Measurements from ENCODE around the gene NRL. TPM values are rescaled to one million over a fixed set of nuclear protein-coding genes. Genes with fewer than 3 reads are reported as not detected.
A peak's percentile ranks its signal among the peaks of the same experiment; 100 is the strongest.
"Not testable (repeated sequence)": the region's sequence is repeated elsewhere in the genome, so short reads cannot be mapped to it uniquely, and the experiment has no call there.

The NRL gene
- total RNA-seq, 1 donor: 5.7 TPM

DNA sequence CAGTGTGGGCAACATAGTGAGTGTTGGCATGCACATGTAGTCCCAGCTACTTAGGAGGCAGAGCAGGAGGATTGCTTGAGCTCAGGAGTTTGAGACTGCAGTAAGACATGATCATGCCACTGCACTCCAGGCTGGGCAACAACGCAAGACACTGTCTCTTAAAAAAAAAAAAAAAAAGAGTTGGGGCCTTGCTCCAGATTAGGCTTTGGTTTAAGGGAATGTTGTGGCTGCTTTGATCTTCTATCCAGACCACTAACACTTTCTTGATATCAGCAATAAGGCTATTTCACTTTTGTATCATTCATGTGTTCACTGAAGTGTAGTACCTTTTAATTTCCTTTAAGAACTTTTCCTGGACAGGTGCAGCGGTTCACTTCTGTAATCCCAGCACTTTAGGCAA is 12.9 kb upstream of the NRL start:
- no peak for DNase-seq (ENCODE audit: low read depth in 2 of 3, low spot score in 2 of 3)

DNA sequence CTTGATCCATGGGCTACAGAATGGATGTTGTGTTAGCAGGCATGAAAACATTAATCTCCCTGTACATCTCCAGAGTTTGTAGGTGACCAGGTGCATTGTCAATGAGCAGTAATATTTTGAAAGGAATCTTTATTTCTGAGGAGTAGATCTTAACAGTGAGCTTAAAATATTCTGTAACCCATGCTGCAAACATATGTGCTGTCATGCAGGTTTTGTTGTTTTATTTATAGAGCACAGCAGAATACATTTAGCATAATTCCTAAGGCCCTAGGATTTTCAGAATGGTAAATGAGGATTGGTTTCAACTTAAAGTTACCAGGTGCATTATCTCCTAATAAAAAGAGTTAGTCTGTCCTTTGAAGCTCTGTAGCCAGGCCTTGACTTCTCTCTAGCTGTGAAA is 12.2 kb upstream of the NRL start:
- DNase-seq (ENCODE audit: low read depth in 2 of 3, low spot score in 2 of 3): no peak

DNA sequence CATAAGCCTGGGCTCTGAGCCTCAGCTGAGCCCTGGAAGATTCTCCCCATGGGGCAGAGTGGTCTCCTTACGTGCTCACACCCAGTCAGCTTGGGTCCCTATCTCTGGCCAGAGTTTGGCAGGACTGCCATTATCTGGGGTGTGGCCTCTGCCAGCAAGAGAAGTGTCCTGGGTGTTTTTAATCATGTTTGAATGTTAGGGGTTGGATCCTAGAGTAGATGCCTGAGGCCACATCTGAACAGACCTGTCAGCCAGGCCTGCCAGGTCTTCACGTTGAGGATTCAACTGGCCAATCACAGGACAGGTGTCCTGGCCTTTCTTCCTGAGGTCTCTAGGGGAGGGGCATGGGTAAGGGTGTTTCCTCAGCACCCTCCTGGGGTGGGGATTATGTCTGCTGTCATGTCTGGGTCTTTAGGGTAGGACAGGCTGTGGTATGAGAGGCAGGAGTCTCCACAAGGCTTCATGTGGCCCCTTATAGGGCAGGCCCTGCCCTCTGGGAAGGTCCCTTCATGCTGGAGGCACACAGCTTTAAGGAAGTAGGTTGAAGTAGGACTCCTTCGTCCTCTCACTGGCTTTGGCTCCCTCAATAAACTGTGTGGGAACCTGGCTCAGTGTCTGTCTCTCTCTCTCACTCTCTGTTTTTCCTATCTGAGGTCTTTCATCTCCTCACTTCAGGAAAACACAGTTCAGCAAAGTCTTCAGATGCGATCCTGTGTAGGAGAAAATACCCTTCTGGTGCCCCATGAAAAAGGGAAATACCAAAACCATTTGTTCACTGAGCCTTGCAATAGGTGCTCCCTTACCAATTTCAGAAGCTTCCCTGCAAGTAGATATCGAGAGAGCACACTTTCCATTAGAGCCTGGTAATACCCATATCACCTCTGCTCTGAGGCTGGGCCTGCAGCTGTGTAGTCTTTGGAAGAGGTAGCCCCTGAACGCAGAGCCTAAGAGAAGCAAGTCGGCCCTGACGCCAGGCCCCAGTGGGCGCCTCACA is 9.0 kb upstream of the NRL start:
- DNase-seq (ENCODE audit: low read depth in 2 of 3, low spot score in 2 of 3): no peak

DNA sequence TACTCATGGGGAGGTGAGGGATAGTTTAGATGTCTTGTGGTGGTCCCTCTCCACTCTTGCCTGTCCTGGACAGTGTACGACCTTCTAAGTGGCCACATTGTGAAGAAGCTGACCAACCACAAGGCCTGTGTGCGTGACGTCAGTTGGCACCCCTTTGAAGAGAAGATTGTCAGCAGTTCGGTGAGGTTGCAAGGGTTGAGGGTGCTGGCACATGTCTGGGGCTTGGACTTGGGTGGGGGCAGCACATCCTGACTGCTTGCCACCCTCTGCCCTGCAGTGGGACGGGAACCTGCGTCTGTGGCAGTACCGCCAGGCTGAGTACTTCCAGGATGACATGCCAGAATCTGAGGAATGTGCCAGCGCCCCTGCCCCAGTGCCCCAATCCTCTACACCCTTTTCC is 8.1 kb upstream of the NRL start:
- no peak for DNase-seq (ENCODE audit: low read depth in 2 of 3, low spot score in 2 of 3)

DNA sequence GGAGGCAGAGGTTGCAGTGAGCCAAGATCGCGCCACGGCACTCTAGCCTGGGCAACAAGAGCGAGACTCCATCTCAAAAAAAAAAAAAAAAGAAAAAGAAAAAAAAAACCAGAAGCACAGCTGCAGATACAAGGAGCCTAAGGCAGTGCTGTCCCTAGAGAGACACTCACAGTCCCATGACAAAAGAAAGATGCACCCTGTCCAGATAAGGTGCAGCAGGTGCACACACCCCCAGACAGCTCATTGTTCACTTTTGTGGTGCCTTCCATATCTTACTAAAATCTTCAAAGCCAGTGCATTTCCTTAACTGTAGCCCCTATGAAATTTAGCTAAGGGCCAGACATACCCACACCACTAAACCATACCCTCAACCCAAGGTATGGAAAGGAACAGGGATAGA is 7.7 kb upstream of the NRL start:
- no peak for DNase-seq (ENCODE audit: low read depth in 2 of 3, low spot score in 2 of 3)

DNA sequence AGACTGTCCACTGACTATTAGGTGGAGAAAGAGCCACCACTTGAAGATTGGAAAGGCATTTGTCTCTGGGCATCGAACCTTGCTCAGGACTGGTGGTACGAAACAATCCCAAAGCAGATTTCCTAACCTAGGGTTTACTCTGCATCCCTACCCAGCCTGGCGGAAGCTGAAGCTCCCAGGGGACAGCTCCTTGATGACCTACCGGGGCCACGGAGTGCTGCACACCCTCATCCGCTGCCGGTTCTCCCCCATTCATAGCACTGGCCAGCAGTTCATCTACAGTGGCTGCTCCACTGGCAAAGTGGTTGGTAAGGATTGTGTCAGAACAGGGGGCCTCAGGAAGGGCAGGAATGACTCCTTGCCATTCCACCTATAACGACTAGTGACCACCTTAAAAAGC is 6.5 kb upstream of the NRL start:
- no peak for DNase-seq (ENCODE audit: low read depth in 2 of 3, low spot score in 2 of 3)

DNA sequence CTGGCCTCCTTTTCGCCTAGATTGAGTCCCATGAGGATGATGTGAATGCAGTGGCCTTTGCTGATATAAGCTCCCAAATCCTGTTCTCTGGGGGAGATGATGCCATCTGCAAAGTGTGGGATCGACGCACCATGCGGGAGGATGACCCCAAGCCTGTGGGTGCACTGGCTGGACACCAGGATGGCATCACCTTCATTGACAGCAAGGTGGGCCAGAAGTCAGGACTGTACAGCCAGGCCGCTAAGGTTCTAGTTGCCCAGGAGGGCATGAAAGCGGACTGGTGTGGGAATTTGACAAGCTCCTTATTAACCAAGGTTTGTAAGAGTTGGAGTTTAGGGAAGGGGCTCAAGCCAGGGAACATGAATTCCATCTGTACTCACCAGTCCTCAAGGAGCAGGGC is 4.9 kb upstream of the NRL start:
- no peak for DNase-seq (ENCODE audit: low read depth in 2 of 3, low spot score in 2 of 3)

DNA sequence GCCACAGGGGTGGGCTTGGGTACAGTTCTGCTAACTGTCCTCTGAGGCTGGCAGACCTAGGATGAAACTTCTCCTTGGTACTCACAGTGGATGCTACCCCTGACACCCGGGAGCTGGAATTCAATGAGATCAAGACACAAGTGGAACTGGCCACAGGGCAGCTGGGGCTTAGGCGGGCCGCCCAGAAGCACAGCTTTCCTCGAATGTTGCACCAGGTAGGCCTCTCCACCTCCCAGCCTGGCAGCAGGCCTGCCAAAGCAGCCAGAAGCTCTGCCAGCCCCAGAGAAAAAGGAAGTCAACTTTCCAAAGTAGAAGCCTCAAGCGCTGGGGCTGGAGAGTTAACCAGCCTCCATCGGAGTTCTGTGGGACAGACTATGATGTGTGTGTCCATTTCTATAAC is 2.4 kb upstream of the NRL start:
- no peak for DNase-seq (ENCODE audit: low read depth in 2 of 3, low spot score in 2 of 3)

DNA sequence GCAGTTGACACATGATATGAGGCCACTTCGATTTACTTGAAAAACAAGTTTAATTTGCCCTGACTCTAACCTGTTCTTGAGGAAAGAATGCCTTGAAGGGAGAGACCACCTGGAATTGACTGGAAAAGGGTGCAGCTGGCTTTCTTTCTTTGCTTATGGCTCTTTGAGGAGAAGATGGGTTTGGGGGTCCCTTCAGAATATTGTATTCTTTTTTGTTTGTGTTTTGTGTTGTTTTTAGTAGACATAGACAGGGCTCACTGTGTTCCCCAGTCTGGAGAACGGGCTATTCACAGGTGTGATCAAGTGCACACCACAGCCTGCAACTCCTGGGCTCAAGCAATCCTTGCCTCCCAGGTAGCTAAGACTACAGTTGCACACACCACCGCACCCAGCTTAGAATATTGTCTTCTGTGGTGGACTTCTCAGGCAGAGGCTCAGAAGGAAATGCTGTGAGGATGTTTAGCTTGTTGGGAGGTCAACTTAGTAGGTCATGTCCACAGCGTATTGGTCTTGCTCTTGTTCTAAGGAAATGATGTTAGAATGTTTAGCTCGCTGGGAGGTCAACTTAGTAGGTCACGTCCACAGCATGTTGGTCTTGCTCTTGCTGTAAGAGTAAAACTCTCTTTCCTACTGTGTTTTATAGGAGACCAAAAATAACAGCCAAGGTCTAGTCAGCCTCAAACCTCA is 1.5 kb upstream of the NRL start:
- no peak for DNase-seq (ENCODE audit: low read depth in 2 of 3, low spot score in 2 of 3)

DNA sequence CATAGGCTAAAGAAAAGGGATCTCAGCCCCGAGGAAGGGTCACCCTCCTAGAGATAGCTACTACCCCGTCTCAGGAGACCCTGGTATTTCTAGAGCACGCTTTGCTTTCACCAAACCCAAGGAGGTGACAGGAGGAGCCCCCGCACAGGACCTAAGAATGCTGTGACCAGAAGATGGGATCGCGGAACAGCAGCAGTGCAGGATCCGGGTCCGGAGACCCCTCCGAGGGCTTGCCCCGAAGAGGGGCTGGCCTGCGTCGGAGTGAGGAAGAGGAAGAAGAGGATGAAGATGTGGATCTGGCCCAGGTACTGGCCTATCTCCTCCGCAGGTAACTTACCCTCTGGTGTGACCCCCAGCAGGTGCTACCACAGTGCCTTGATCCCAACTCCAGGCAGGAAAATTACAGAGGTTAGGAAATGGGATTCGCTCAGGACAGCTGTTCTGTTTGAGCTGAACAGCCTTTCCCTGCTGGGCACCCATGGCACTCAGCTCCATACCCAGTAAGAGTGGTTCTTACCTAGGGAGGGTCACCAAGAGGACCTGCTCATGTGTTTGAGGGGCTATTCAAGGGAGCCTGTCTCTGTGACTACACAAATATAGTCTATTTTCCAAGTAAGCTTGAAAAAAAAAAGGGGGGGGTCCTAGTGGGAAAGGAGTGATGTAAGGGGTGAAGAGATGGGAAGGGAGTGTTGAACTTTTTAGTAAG is 826 bp upstream of the NRL start:
- DNase-seq (ENCODE audit: low read depth in 2 of 3, low spot score in 2 of 3): no peak

DNA sequence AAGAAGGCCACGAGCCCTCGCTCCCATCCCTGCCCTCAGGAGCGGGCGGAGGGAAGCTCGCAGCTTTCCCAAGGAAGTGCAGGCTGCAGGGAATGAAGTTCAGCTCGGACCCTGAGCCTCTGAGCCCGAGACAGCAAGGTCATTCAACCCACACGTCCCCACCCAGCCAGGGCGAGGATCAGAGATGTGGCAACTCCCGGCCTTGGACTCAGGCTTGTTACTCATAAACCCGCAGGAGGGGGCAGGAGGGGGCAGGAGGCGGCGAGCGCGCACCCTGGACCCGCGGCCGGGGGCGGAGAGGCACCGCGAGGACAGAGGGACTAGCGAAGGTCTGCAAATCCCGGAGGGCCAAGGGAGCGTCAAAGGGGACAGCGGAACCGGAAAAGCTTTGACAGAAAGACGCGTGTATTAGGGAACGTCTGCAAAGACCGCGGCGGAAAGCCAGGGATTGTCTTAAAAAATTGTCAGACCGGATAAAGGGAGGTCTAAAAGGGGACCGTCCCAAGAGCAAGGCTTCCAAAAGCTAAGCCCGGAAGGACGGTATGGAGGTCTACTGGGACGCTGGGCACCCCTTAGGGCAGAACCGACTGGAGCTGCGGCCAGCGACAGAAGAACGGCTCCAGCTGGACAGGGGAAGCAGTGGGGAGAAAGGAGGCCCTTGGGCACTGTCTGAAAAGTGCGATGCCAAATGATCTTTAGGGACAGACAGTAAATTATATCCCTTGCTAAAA is 783 bp downstream of the NRL start:
- peak in 2 of 3 donors; percentile 90 to 93 for DNase-seq (ENCODE audit: low read depth in 2 of 3, low spot score in 2 of 3)

DNA sequence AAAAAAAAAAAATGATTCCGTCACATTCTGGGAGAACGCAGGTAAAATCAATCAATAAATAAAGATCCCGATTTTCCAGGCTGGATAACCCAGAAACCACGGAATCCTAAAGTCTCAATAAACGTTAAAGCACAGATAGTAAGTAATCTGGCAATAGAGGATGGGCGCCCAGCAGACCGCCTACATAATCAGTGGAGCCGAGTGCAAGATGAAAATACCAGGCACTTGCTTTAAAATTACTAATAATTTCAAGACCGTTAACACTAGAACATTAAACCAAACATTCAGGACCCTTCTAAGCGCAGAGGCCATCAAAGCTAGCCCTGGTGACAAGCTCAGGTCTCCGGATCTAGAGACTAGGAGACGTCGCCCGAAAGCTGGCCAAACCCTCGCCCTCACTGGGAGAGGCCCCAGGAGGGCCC is 1.4 kb downstream of the NRL start:
- no peak for DNase-seq (ENCODE audit: low read depth in 2 of 3, low spot score in 2 of 3)

DNA sequence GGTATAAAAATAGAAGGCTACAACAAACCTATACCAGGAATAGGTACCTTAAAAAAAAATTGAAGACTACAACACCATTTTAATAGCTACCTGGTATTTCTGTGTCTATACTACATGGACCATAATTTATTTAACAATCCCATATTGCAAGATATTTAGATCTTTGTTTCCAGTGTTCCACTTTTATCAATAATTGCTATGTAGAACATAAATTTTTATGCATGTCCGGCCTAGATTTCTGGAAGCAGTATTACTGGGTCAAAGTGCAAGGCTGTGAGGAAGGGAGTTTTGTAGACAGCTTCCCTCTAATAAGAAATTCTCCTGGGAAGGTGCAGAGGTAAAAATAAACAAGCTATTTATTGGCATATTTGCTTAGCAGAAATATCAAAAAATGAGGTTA is 4.2 kb downstream of the NRL start:
- no peak for DNase-seq (ENCODE audit: low read depth in 2 of 3, low spot score in 2 of 3)

DNA sequence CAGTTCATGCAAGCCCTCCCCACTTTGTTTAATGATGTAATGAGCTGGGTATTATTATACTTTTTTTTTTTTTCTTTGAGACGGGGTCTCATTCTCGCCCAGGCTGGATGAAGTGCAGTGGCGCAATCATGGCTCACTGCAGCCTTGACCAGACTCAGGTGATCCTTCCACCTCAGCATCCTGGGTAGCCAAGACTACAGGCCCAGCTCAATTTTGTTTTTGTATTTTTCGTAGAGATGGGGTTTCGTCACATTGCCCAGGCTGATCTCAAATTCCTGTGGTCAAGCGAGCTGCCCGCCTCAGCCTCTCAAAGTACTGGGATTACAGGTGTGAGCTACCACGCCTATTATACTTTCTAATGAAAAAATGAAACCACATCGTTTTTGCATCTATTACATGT is 4.7 kb downstream of the NRL start:
- DNase-seq (ENCODE audit: low read depth in 2 of 3, low spot score in 2 of 3): no peak

DNA sequence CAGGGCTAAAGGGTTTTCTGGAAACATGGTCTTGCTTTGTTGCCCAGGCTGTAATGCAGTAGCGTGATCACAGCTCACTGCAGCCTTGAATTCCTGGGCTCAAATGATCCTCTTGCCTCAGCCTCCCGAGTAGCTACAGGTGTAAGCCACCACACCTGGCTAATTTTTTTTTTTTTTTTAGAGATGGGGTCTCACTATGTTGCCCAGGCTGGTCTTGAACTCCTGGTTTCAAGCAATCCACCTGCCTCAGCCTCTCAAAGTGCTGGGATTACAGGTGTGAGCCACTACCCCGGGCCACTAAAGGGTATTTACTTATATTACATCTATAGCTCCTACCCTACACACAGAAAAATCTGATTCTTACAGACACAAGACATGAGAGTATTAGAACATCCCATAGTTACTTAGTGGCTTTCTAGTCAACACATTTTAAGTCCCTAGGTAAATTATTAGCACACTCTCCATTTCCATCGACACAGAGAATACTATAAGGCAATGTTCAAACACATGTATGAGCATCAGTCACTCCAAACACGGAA is 6.3 kb downstream of the NRL start:
- DNase-seq (ENCODE audit: low read depth in 2 of 3, low spot score in 2 of 3): no peak

DNA sequence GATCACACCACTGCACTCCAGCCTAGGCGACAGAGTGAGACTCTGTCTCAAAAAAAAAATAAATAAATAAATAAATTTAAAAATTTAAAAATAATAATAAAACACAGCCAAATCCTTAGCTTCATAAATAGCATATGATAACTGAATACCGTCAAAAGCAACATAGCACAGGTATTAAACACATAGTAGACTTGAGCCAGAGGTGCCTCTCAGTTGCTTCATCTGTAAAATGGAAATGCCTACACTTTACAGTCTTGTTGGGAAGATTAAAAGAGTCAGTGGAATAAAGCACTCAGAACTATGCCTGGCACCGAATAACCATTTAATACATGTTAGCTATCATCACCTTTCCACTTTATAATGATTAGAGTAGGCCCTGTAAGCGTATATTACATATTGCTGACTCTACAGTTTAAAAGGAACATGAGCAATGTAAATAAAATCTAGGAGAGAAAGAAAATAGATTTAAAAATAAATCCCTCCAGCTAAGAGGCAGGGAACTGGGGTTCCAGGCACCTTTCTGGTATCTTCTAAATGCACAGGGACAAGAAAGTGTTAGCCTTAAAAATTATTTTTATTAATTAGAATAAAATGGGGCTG is 8.0 kb downstream of the NRL start:
- DNase-seq (ENCODE audit: low read depth in 2 of 3, low spot score in 2 of 3): no peak

DNA sequence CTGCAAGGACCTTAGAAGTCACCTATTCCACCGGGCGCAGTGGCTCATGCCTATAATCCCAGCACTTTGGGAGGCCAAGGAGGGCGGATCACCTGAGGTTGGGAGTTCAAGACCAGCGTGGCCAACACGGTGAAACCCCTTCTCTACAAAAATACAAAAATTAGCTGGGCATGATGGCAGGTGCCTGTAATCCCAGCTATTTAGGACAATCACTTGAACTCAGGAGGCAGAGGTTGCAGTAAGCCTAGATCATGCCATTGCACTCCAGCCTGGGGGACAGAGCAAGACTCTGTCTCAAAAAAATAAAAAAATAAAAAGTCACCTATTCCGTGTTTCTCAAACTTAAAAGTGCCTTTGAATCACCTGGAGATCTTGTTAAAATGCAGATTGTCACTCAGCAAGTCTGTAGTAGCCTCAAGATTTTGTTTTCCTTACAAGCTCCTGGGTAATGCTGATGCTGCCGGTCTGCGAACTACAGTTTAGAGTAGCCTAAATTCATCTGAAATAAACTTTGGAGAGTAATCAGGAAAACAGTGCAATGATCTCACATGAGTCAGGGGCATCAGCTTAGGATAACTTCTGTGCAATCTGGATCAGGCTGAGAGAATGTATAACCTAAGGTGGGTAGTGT is 9.0 kb downstream of the NRL start:
- not testable (repeated sequence) for DNase-seq (ENCODE audit: low read depth in 2 of 3, low spot score in 2 of 3)

DNA sequence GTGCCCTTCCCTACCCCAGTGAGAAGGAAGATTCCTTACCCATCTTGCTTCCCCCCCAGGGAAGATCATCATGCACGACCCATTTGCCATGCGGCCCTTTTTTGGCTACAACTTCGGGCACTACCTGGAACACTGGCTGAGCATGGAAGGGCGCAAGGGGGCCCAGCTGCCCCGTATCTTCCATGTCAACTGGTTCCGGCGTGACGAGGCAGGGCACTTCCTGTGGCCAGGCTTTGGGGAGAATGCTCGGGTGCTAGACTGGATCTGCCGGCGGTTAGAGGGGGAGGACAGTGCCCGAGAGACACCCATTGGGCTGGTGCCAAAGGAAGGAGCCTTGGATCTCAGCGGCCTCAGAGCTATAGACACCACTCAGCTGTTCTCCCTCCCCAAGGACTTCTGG is 11.3 kb downstream of the NRL start:
- no peak for DNase-seq (ENCODE audit: low read depth in 2 of 3, low spot score in 2 of 3)

DNA sequence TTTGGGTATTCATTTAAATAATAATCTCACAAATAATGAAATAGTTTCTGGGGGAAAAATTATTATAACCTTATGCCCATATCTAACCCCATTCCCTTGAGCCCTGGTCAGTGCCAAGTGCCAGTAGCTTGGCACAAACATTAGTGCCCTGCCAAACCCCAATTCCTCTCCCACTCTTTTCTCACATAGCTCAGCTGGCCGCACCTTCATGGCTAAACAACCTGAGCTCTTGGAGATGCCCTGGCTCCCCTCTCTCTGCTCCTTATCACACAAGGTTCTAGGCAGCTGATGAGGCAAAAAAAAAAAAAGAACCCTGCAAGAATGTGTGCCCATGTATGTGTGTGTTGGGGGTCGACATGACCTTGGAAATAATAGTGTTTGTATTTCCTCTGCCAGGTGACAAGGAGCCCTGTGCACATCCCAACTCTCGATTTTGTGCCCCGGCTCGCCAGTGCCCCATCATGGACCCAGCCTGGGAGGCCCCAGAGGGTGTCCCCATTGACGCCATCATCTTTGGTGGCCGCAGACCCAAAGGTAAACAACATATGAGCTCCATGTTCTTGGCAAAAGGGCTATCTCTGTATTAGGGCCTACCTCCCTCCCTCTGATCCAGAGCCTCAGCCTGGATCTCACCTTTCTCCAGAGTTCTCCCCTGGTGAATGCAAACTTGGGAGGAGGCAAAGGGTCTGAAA is 12.2 kb downstream of the NRL start:
- no peak for DNase-seq (ENCODE audit: low read depth in 2 of 3, low spot score in 2 of 3)
